HepG2 (cell line): ENCODE measurements around the gene TIMP4. TPM values are rescaled to one million over a fixed set of nuclear protein-coding genes. Genes with fewer than 3 reads are reported as not detected.

ENCODE experiments used
- ATAC-seq: fragments of 200-7000 bp; cut with Tn5 transposase; 3 replicates; pipeline ENCODE4 v1.9.1; 2020; ENCODE audit warnings: mild to moderate bottlenecking, moderate library complexity
- BruUV-seq: library from RNA; stranded (reverse); fragments of 400-500 nt; replicated peaks from 2 replicates; lab custom pipeline; 2021; lab: Mats Ljungman, UMichigan
- CTCF ChIA-PET: fragments of 300-600 bp; formaldehyde crosslinking; extraction: SDS; loops from one replicate; lab custom pipeline; 2021; ENCODE audit warnings: low total read pairs, inconsistent platforms, low intra/inter-chr PET ratio; lab: Yijun Ruan, JAX
- POLR2A ChIA-PET: fragments of 350-600 bp; sonication (Branson Sonifier 250); formaldehyde crosslinking; loops from one replicate; lab custom pipeline; 2020; ENCODE audit warnings: antibody characterized with exemption, inconsistent platforms; lab: Yijun Ruan, JAX
- DNase-seq: peaks from one replicate; pipeline ENCODE4 v3.0.0-alpha.2; 2015; ENCODE audit warnings: low spot score
- FAIRE-seq: peaks from 3 replicates; lab custom pipeline; 2011; peaks lifted over from hg19 to GRCh38; lab: Jason Lieb, UNC
- H2AFZ ChIP-seq: one replicate; pipeline ENCODE4 v1.6.1; 2011; ENCODE audit warnings: low read length, inconsistent platforms
- H3K27ac ChIP-seq: fragments of 300-600 bp; 3 replicates; pipeline ENCODE4 v1.8.0; 2011; ENCODE audit warnings: mixed run types, mild to moderate bottlenecking, mixed read lengths, low read length, inconsistent platforms; ENCODE audit not compliant: insufficient read depth; ENCODE audit errors: extremely low read length
- H3K27me3 ChIP-seq, 2 experiments: fragments of 200-600 bp in 1 of 2; 2 replicates in 1 of 2; 3 replicates in 1 of 2; pipeline versions ENCODE4 v1.6.0 to v1.8.0; 2011; ENCODE audit warnings: low read length in 2 of 2, mild to moderate bottlenecking in 2 of 2, moderate library complexity in 2 of 2, inconsistent platforms in 1 of 2; ENCODE audit not compliant: insufficient read depth in 2 of 2, control insufficient read depth in 1 of 2
- H3K36me3 ChIP-seq, 2 experiments: fragments of 200-600 bp in 1 of 2; replicated peaks in 1 of 2; 2 replicates in 1 of 2; 3 replicates in 1 of 2; pipeline versions ENCODE4 v1.5.1 to v1.8.0; 2011; ENCODE audit warnings: low read length in 2 of 2, inconsistent platforms in 1 of 2; ENCODE audit not compliant: insufficient read depth in 2 of 2, control insufficient read depth in 1 of 2
- H3K4me1 ChIP-seq: 2 replicates; pipeline ENCODE4 v1.5.1; 2012; ENCODE audit warnings: low read length, inconsistent platforms; ENCODE audit not compliant: insufficient read depth
- H3K4me2 ChIP-seq: 2 replicates; pipeline ENCODE4 v1.6.0; 2011; ENCODE audit warnings: low read depth, low read length, inconsistent platforms
- H3K4me3 ChIP-seq, 3 experiments: fragments of 200-600 bp in 1 of 3; sonication (generic), shearing (Covaris generic) in 1 of 3; replicated peaks in 1 of 3; 2 replicates each; pipeline ENCODE4 v1.5.1; 2011 to 2016; ENCODE audit warnings: low read length in 3 of 3, inconsistent platforms in 2 of 3, low read depth in 2 of 3, mild to moderate bottlenecking in 2 of 3, control low read depth in 1 of 3, mixed read lengths in 1 of 3; ENCODE audit not compliant: insufficient read depth in 1 of 3
- H3K79me2 ChIP-seq: one replicate; pipeline ENCODE4 v1.6.1; 2011; ENCODE audit warnings: low read length, inconsistent platforms; ENCODE audit not compliant: insufficient read depth
- H3K9ac ChIP-seq: 2 replicates; pipeline ENCODE4 v1.6.0; 2011; ENCODE audit warnings: mild to moderate bottlenecking, low read depth, low read length, inconsistent platforms; ENCODE audit not compliant: insufficient read depth
- H3K9me3 ChIP-seq: 2 replicates; pipeline ENCODE4 v1.5.1; 2012; ENCODE audit warnings: mild to moderate bottlenecking, low read length
- H4K20me1 ChIP-seq: 2 replicates; pipeline ENCODE4 v1.6.0; 2011; ENCODE audit warnings: inconsistent platforms, mild to moderate bottlenecking, low read length, moderate library complexity; ENCODE audit not compliant: insufficient read depth
- ATAD3A ChIP-seq: sonication (generic); formaldehyde crosslinking; IDR thresholded peaks from 2 replicates; pipeline ENCODE4 v1.4.0; 2020; ENCODE audit warnings: missing genetic modification reagents
- FIP1L1 ChIP-seq: fragments of 200-400 bp; formaldehyde crosslinking; IDR thresholded peaks from 2 replicates; pipeline ENCODE4 v1.6.1; 2018; ENCODE audit warnings: low read depth, mild to moderate bottlenecking, low read length, moderate library complexity, borderline replicate concordance; ENCODE audit not compliant: insufficient read depth
- LRRFIP1 ChIP-seq: sonication (generic); formaldehyde crosslinking; conservative IDR thresholded peaks from 2 replicates; pipeline ENCODE4 v1.4.0; 2020; ENCODE audit warnings: missing genetic modification reagents
- MBNL3 ChIP-seq: fragments of 250-450 bp; sonication (Bioruptor Pico); conservative IDR thresholded peaks from 2 replicates; pipeline ENCODE4 v1.8.0; 2022; ENCODE audit warnings: mild to moderate bottlenecking, inconsistent platforms
- MTF1 ChIP-seq: sonication (generic); formaldehyde crosslinking; IDR thresholded peaks from 2 replicates; pipeline ENCODE4 v1.5.0; 2020; ENCODE audit warnings: missing genetic modification reagents
- NR2F2 ChIP-seq: IDR thresholded peaks from 2 replicates; pipeline ENCODE4 v1.6.1; 2012; ENCODE audit warnings: low read depth, inconsistent platforms, borderline replicate concordance
- POLR2AphosphoS2 ChIP-seq: IDR thresholded peaks from 2 replicates; pipeline ENCODE4 v1.6.1; 2011; ENCODE audit warnings: low read depth, low read length, improper control_type of control experiment
- ZC3H13 ChIP-seq: sonication (generic); formaldehyde crosslinking; IDR thresholded peaks from 2 replicates; pipeline ENCODE4 v1.8.1; 2023; ENCODE audit warnings: mild to moderate bottlenecking, missing genetic modification reagents, moderate library complexity
- ZIK1 ChIP-seq: sonication (generic); formaldehyde crosslinking; IDR thresholded peaks from 2 replicates; pipeline ENCODE4 v1.5.0; 2020; ENCODE audit warnings: mild to moderate bottlenecking, low read depth, missing genetic modification reagents, borderline replicate concordance
- ZNF160 ChIP-seq: sonication (generic); formaldehyde crosslinking; IDR thresholded peaks from 2 replicates; pipeline ENCODE4 v1.8.0; 2022; ENCODE audit warnings: mild to moderate bottlenecking, inconsistent platforms, missing genetic modification reagents
- ZNF251 ChIP-seq: sonication (generic); formaldehyde crosslinking; IDR thresholded peaks from 2 replicates; pipeline ENCODE4 v1.9.0; 2021; ENCODE audit warnings: mild to moderate bottlenecking, missing genetic modification reagents
- ZNF597 ChIP-seq: sonication (generic); formaldehyde crosslinking; IDR thresholded peaks from 2 replicates; pipeline ENCODE4 v1.5.0; 2020; ENCODE audit warnings: missing genetic modification reagents
- ZNF891 ChIP-seq: sonication (generic); formaldehyde crosslinking; IDR thresholded peaks from 2 replicates; pipeline ENCODE4 v1.5.0; 2020; ENCODE audit warnings: mild to moderate bottlenecking, missing genetic modification reagents
- WGBS: methylation state at CpG from one replicate; pipeline ENCODE4 v1.1.6; 2017; ENCODE audit warnings: low lambda C conversion rate; 5-methylcytosine and 5-hydroxymethylcytosine counted together
- in situ Hi-C: cut with HindIII; loops from 2 replicates; pipeline ENCODE4 v1.10.0; 2017; ENCODE audit warnings: low pct_unique_long_range_greater_than_20kb; ENCODE audit not compliant: extremely low pct_ligation_motif_present
- intact Hi-C: fragments of 100-400 bp; cut with micrococcal nuclease; formaldehyde crosslinking; loops from one replicate; pipeline ENCODE4 v1.10.0; 2022; ENCODE audit not compliant: unreplicated experiment
- polyA plus RNA-seq, 8 experiments: library from polyadenylated mRNA; depleted of rRNA in 3 of 8; stranded (reverse) in 7 of 8; unstranded in 1 of 8; fragments of >200 nt; fragmentation: Illumina TruSeq in 4 of 8; extraction: Trizol in 4 of 8; gene quantifications; 2 replicates each; pipeline versions ENCODE4 v1.2.1 to v1.2.3, GENCODE V29; 2011 to 2016; ENCODE audit warnings: low read depth in 4 of 8, missing spikeins in 1 of 8, mixed read lengths in 1 of 8; ENCODE audit not compliant: insufficient read depth in 1 of 8
- total RNA-seq, 5 experiments: library from RNA; depleted of rRNA; stranded (reverse); fragments of >200 nt; fragmentation: Illumina TruSeq; extraction: Trizol; gene quantifications; 2 replicates each; pipeline ENCODE4 v1.2.3, GENCODE V29; 2016; ENCODE audit warnings: low read depth in 1 of 5

Gene TIMP4
- total and polyA plus RNA-seq, 2 of the 13 experiments (the other 11 are each of a cell fraction or from before 2014, with no cell fraction given) = 0.05 to 0.07 TPM

GRCh38 chr3:12154151-12154550, 4.6 kb downstream of the TIMP4 start:
- no peak for DNase-seq
- no peak for FAIRE-seq
- in situ Hi-C loops (no loop called here), intact Hi-C loops (no loop called here)
- Histone ChIP-seq H3K4me3 (no peak overlapping the region), H3K9ac (no peak overlapping the region), H3K79me2 (no peaks in the 10 kb centered on the region), H3K4me1 (peaks cover 25% of the 10 kb centered on the region), H3K27me3 (peaks cover 5 to 38% of the 10 kb centered on the region in 2 experiments), H3K9me3 (no peaks in the 10 kb centered on the region), H4K20me1 (no peaks in the 10 kb centered on the region), H3K36me3 (no peaks in the 10 kb centered on the region), H3K27ac (no peak overlapping the region), H2AFZ (no peak overlapping the region), H3K4me2 (no peak overlapping the region)
- POLR2A ChIA-PET = no interaction called here
- no TSS peak for BruUV-seq
- 14% methylated on average over 1 of the region's 1 CpG for WGBS
- CTCF ChIA-PET = no interaction called here
- no peak for ATAC-seq
- no peak for TF ChIP-seq LRRFIP1
- TF ChIP-seq FIP1L1 = no peak
- TF ChIP-seq ZNF597 (CRISPR knock-in tag) = no peak
- TF ChIP-seq ZNF891 (CRISPR knock-in tag) = no peak
- no peak for TF ChIP-seq ZC3H13 (CRISPR knock-in tag)
- no peak for TF ChIP-seq MTF1 (CRISPR knock-in tag)
- no peak for TF ChIP-seq ZNF251 (CRISPR knock-in tag)
- no peak for TF ChIP-seq POLR2AphosphoS2
- no peak for TF ChIP-seq NR2F2
- TF ChIP-seq MBNL3 (CRISPR knock-in tag) = no peak
- TF ChIP-seq ZNF160 (CRISPR knock-in tag) = no peak
- no peak for TF ChIP-seq ATAD3A
- no peak for TF ChIP-seq ZIK1
